ENCODE data around the gene RAB15. TPM values are rescaled to one million over a fixed set of nuclear protein-coding genes. Genes with fewer than 3 reads are reported as not detected.

Gene RAB15
- total and polyA plus RNA-seq, 12 donors: 8.2 to 94.3 (median 31.6) TPM

DNA sequence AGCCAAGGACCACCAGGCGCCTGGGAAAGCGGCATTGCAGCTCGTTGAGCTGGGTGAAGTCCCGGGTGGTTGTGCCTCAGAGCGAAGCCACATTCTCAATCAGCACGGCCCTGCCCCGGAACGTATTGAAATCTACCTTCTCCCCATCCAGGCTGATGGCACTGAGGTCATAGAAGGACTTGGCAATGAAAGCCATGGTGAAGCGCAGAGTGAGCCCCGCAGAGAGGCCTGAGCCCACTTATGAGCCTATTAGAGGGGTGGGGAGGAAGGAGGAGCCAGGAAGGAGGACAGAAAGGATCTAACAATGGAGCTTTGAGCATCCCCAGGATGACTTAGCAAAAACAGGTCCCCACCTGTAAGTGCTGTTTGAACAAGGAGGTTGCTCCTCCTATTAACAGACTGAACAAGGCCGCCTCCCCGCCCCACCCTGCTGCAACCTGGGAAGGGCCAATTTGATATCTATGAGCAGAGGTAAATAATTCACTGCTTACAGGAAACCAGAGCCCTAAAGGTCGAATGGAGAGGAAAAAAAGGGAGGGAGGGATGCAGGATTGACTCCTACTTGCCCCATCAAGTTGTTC, 29.5 kb downstream of the RAB15 start, which contains the start of gene GPX2:
TSS of gene GPX2 (minus strand) at position 215 of the 581 bp plus-strand sequence. CDS start at position 196, 19 bp downstream.
- Histone ChIP-seq H3K36me3 (peaks cover 0 to 80% (median 0%) of the 10 kb centered on the region in 9 donors), H3K9me3 (no peaks in the 10 kb centered on the region), H3K27me3 (no peaks in the 10 kb centered on the region), H3K4me3 (no peak within 1 kb of the TSS), H3K4me1 (peaks cover 0 to 11% (median under 1%) of the 10 kb centered on the region in 9 donors), H3K27ac (no peak within 1 kb of the TSS)
- 89% methylated on average over 13 of the region's 13 CpGs for WGBS, 2 donors
- intact Hi-C loops (cut with DNase I): no loop called here
- DNase-seq (no peak), ATAC-seq (no peak)
- TF ChIP-seq, protein P1, sequence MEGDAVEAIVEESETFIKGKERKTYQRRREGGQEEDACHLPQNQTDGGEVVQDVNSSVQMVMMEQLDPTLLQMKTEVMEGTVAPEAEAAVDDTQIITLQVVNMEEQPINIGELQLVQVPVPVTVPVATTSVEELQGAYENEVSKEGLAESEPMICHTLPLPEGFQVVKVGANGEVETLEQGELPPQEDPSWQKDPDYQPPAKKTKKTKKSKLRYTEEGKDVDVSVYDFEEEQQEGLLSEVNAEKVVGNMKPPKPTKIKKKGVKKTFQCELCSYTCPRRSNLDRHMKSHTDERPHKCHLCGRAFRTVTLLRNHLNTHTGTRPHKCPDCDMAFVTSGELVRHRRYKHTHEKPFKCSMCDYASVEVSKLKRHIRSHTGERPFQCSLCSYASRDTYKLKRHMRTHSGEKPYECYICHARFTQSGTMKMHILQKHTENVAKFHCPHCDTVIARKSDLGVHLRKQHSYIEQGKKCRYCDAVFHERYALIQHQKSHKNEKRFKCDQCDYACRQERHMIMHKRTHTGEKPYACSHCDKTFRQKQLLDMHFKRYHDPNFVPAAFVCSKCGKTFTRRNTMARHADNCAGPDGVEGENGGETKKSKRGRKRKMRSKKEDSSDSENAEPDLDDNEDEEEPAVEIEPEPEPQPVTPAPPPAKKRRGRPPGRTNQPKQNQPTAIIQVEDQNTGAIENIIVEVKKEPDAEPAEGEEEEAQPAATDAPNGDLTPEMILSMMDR (IDR thresholded peaks at IDR 0.05): no peak

DNA sequence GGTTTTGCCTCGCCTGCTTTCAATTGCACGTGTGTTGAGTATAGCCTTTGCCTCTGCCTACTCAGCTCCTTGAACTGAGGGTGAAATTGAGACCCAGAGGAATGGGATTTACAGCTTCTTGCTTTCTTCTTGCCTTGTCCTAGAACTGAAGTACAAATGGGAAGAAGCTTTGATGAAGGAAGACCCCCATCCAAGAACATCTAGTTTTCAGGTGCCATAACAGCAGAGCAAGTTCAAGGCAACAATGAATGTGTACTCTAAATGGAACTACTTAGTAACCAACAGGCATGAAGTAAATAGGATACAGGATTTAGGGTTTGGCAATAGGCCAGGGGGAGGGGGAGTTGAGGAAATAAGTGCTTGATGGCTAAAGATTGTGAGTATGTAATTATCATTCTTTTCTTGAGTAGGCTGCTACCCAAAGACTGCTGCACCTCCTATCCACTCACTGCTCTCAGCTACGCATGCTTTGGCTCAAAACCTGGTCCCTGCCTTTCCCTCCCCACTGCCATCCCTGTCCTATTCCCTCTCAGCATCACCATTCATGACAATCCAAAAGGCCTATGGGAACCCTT, 31.7 kb downstream of the RAB15 start:
- Histone ChIP-seq H3K9me3 (no peaks in the 10 kb centered on the region), H3K27ac (no peak overlapping the region), H3K4me1 (peaks cover 0 to 30% (median 14%) of the 10 kb centered on the region in 9 donors), H3K27me3 (no peaks in the 10 kb centered on the region), H3K4me3 (no peak overlapping the region), H3K36me3 (peaks cover 0 to 79% (median 0%) of the 10 kb centered on the region in 9 donors)
- TF ChIP-seq, protein P1 (IDR thresholded peaks at IDR 0.05): no peak
- 95 to 97% methylated on average over 3 of the region's 3 CpGs for WGBS, 2 donors
- ATAC-seq: no peak
- intact Hi-C loops (cut with DNase I): no loop called here
- DNase-seq: no peak

DNA sequence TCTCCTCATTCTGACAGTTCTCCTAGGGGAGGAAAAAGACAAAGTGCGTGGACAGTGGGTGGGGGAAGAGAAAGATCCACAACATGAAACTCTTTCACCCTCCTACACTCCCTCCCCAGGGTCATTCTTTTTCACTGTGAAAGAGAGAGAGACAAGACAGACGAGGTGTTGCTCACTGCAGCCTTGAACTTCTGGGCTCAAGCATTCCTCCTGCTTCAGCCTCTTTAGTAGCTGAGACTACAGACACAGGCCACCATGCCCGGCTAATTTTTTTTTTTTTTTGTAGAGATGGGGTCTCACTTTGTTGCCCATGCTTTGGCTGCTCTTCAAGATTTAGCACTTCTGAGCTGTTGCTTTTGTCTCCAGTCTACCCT, 32.3 kb downstream of the RAB15 start:
- H3K4me3 ChIP-seq: no peak overlapping the region
- H3K4me1 ChIP-seq: peaks cover 0 to 36% (median 16%) of the 10 kb centered on the region in 9 donors
- ATAC-seq (no peak), DNase-seq (no peak)
- no peak overlapping the region for H3K27ac ChIP-seq
- no peaks in the 10 kb centered on the region for H3K9me3 ChIP-seq
- intact Hi-C loops (cut with DNase I): no loop called here
- peaks cover 0 to 83% (median 0%) of the 10 kb centered on the region in 9 donors for H3K36me3 ChIP-seq
- no peaks in the 10 kb centered on the region for H3K27me3 ChIP-seq
- TF ChIP-seq, protein P1 (IDR thresholded peaks at IDR 0.05): no peak
- 84 to 87% methylated on average over 3 of the region's 3 CpGs for WGBS, 2 donors

DNA sequence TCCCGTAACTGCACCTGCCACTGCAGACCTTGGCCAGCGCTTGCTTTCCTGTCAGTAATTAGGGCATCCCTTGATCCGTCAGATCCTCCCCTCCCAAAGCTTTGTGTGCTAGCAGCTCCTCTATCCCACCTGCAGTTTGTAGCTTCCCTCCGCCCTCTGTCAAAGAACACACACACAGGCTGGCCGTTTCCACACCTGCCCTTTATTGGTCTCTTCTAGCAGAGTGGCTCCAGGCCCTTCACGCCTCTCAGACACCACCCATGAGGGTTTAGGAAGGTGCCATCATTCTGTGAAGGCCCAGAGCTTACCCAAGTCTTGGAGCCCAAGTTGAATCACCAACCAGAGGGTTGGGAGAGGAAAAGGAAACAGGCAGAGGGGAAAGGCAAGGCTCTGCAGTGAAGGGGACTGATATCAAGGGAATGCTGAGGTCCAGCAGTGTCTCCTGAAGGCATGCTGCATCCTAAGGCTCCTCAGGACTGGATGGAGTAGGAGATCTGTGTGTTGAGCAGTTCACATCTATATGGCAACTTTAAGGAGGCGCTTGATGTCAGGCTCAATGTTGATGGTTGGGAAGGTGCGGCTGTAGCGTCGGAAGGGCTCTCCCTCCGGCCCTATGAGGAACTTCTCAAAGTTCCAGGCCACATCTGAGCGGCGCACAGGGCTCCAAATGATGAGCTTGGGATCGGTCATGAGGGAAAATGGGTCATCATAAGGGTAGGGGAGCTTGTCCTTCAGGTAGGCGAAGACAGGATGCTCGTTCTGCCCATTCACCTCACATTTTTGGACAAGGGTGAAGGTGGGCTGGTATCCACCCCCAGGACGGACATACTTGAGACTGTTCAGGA, 32.9 kb downstream of the RAB15 start:
- TF ChIP-seq, protein P1 (IDR thresholded peaks at IDR 0.05): no peak
- 94 to 96% methylated on average over 17 of the region's 17 CpGs for WGBS, 2 donors
- intact Hi-C loops (cut with DNase I): no loop called here
- H3K4me1 ChIP-seq: peaks cover 0 to 40% (median 21%) of the 10 kb centered on the region in 9 donors
- ATAC-seq (no peak), DNase-seq (no peak)
- H3K36me3 ChIP-seq: peaks cover 0 to 89% (median 1%) of the 10 kb centered on the region in 9 donors
- no peaks in the 10 kb centered on the region for H3K9me3 ChIP-seq
- H3K4me3 ChIP-seq: no peak overlapping the region
- H3K27ac ChIP-seq: no peak overlapping the region
- no peaks in the 10 kb centered on the region for H3K27me3 ChIP-seq
